ENCODE measurements around the gene TSPEAR. TPM values are rescaled to one million over a fixed set of nuclear protein-coding genes. Genes with fewer than 3 reads are reported as not detected.

Gene TSPEAR
- polyA plus RNA-seq, 1 of the 3 experiments (the other 2 are of a cell fraction) = 0.08 TPM

- Histone ChIP-seq H3K4me2 (no peak overlapping the region), H3K4me1 (ENCODE audit: control insufficient read depth in 1 of 2, insufficient read depth in 2 of 2, low read depth in 1 of 2, low read length in 1 of 2) (no peaks in the 10 kb centered on the region; a peak in 1 of 4 replicates), H3K9ac (no peak overlapping the region), H2AFZ (ENCODE audit: low read depth) (no peak overlapping the region), H3K27me3 (ENCODE audit: insufficient read depth) (peaks cover 32% of the 10 kb centered on the region; the same call in 1 of the 2 replicates), H3K4me3 (ENCODE audit: low read depth in 2 of 2, low read length in 1 of 2) (no peak overlapping the region), H3K9me3 (no peaks in the 10 kb centered on the region), H4K20me1 (ENCODE audit: insufficient read depth) (no peaks in the 10 kb centered on the region), H3K36me3 (replicated peaks in 1 of 2; ENCODE audit: control insufficient read depth in 1 of 2, insufficient read depth in 2 of 2, low read length in 1 of 2) (no peaks in the 10 kb centered on the region), H3K9me2 (no peaks in the 10 kb centered on the region), H3K79me2 (ENCODE audit: insufficient read depth) (no peaks in the 10 kb centered on the region), H3K27ac (ENCODE audit: low read depth in 2 of 2, low read length in 1 of 2) (no peak overlapping the region), H3F3A (replicated peaks; ENCODE audit: insufficient read depth) (no peaks in the 10 kb centered on the region)
- POLR2A ChIA-PET = no interaction called here
- no peak for TF ChIP-seq USF2 (IDR thresholded peaks at IDR 0.05; ENCODE audit: borderline replicate concordance, low read depth, low read length)
- no peak for TF ChIP-seq JUND (IDR thresholded peaks at IDR 0.05)
- no peak for TF ChIP-seq EP300 (IDR thresholded peaks at IDR 0.05; ENCODE audit: borderline replicate concordance in 1 of 2, low read depth in 1 of 2, low read length in 1 of 2)
- TF ChIP-seq CTCF (IDR thresholded peaks at IDR 0.05) = no peak
- TF ChIP-seq MXI1 (IDR thresholded peaks at IDR 0.05; ENCODE audit: low read depth, low read length) = no peak
- no peak for TF ChIP-seq TEAD4 (IDR thresholded peaks at IDR 0.05; ENCODE audit: borderline replicate concordance, insufficient read depth)
- TF ChIP-seq RCOR1 (IDR thresholded peaks at IDR 0.05; ENCODE audit: low read length) = no peak
- 74% methylated on average over 3 of the region's 10 CpGs for WGBS (ENCODE audit: low lambda C conversion rate)
- CTCF ChIA-PET = interaction anchor here (1.2 kb wide), 1 partner anchor 265 kb away, joined by 3 read pairs; no protein-coding TSS in a partner anchor
- no peak for DNase-seq
Measured at GRCh38 chr21:44528634-44528995, 182.8 kb downstream of the TSPEAR start.

- 15% methylated on average over 8 of the region's 18 CpGs for WGBS (ENCODE audit: low lambda C conversion rate)
- H3K79me2 ChIP-seq (ENCODE audit: insufficient read depth) = no peaks in the 10 kb centered on the region
- ChIA-PET CTCF (no interaction called here), POLR2A (no interaction called here)
- no peak overlapping the region for H3K4me3 ChIP-seq (ENCODE audit: low read depth in 2 of 2, low read length in 1 of 2)
- H3K4me1 ChIP-seq (ENCODE audit: control insufficient read depth in 1 of 2, insufficient read depth in 2 of 2, low read depth in 1 of 2, low read length in 1 of 2) = no peaks in the 10 kb centered on the region; a peak in 1 of 4 replicates
- no peak for DNase-seq
- no peaks in the 10 kb centered on the region for H4K20me1 ChIP-seq (ENCODE audit: insufficient read depth)
- no peak overlapping the region for H3K9ac ChIP-seq
- H3K27ac ChIP-seq (ENCODE audit: low read depth in 2 of 2, low read length in 1 of 2) = no peak overlapping the region
- no peaks in the 10 kb centered on the region for H3K9me2 ChIP-seq
- H3K27me3 ChIP-seq (ENCODE audit: insufficient read depth) = peaks cover 29% of the 10 kb centered on the region; the same call in 1 of the 2 replicates
- H3K9me3 ChIP-seq = no peaks in the 10 kb centered on the region
- no peaks in the 10 kb centered on the region for H3F3A ChIP-seq (replicated peaks; ENCODE audit: insufficient read depth)
- H3K36me3 ChIP-seq (replicated peaks in 1 of 2; ENCODE audit: control insufficient read depth in 1 of 2, insufficient read depth in 2 of 2, low read length in 1 of 2) = no peaks in the 10 kb centered on the region
- H2AFZ ChIP-seq (ENCODE audit: low read depth) = no peak overlapping the region
- H3K4me2 ChIP-seq = no peak overlapping the region
- TF ChIP-seq RCOR1 (IDR thresholded peaks at IDR 0.05; ENCODE audit: low read length) (no peak), MXI1 (IDR thresholded peaks at IDR 0.05; ENCODE audit: low read depth, low read length) (no peak), EZH2phosphoT487 (IDR thresholded peaks at IDR 0.05; ENCODE audit: borderline replicate concordance, low read depth) (no peak), JUND (IDR thresholded peaks at IDR 0.05) (no peak), USF1 (IDR thresholded peaks at IDR 0.05; ENCODE audit: borderline replicate concordance, low read depth) (no peak), REST (IDR thresholded peaks at IDR 0.05; ENCODE audit: low read depth, low read length) (no peak), IRF3 (IDR thresholded peaks at IDR 0.05; ENCODE audit: low read depth, low read length) (no peak), GATA2 (CRISPR knock-in tag; IDR thresholded peaks at IDR 0.05) (no peak), MEF2A (IDR thresholded peaks at IDR 0.05; ENCODE audit: borderline replicate concordance, low read depth) (no peak), NRF1 (IDR thresholded peaks at IDR 0.05; ENCODE audit: low read depth, low read length) (no peak), YY1 (IDR thresholded peaks at IDR 0.05; ENCODE audit: low read depth) (no peak), GABPA (IDR thresholded peaks at IDR 0.05; ENCODE audit: low read depth) (no peak), FOSL2 (IDR thresholded peaks at IDR 0.05; ENCODE audit: borderline replicate concordance, low read depth) (no peak), POLR2AphosphoS5 (IDR thresholded peaks at IDR 0.05; ENCODE audit: low read depth, low read length) (no peak)
Measured at GRCh38 chr21:44527983-44528633, 183.3 kb downstream of the TSPEAR start.

Data from SK-N-SH (cell line).